Measurements from ENCODE around the gene CEP152. TPM values are rescaled to one million over a fixed set of nuclear protein-coding genes. Genes with fewer than 3 reads are reported as not detected.

Gene CEP152
- total RNA-seq, 1 donor from 2014 or later: 8.0 TPM

- Mint-ChIP-seq H3K4me1 (ENCODE audit: low read depth, unreplicated experiment) (no peaks in the 10 kb centered on the region), H3K27ac (ENCODE audit: unreplicated experiment) (no peak overlapping the region), H3K9me3 (ENCODE audit: unreplicated experiment) (peaks cover 2% of the 10 kb centered on the region), H3K27me3 (ENCODE audit: unreplicated experiment) (no peaks in the 10 kb centered on the region), H3K36me3 (ENCODE audit: unreplicated experiment) (peaks cover 8% of the 10 kb centered on the region), H3K4me3 (ENCODE audit: unreplicated experiment) (no peak overlapping the region)
- DNase-seq: no peak
- TF ChIP-seq CTCF (IDR thresholded peaks at IDR 0.05; ENCODE audit: partially characterized antibody, unreplicated experiment): no peak
Observed at GRCh38 chr15:48842501-48842900, 31.6 kb upstream of the CEP152 start.

GRCh38 chr15:48834756-48835155, 23.9 kb upstream of the CEP152 start:
- no peak for TF ChIP-seq CTCF (IDR thresholded peaks at IDR 0.05; ENCODE audit: partially characterized antibody, unreplicated experiment)
- H3K27me3 Mint-ChIP-seq (ENCODE audit: unreplicated experiment): peaks cover 2% of the 10 kb centered on the region

GRCh38 chr15:48833526-48834239, 22.8 kb upstream of the CEP152 start:
- no peak overlapping the region for H3K4me3 Mint-ChIP-seq (ENCODE audit: unreplicated experiment)

More at GRCh38 chr15:48834756-48835155, 23.9 kb upstream of the CEP152 start:
- DNase-seq: no peak
- Mint-ChIP-seq H3K9me3 (ENCODE audit: unreplicated experiment) (peaks cover 10% of the 10 kb centered on the region), H3K27ac (ENCODE audit: unreplicated experiment) (no peak overlapping the region), H3K4me1 (ENCODE audit: low read depth, unreplicated experiment) (no peaks in the 10 kb centered on the region), H3K36me3 (ENCODE audit: unreplicated experiment) (peaks cover 24% of the 10 kb centered on the region), H3K4me3 (ENCODE audit: unreplicated experiment) (no peak overlapping the region)

GRCh38 chr15:48832648-48833047, 21.8 kb upstream of the CEP152 start:
- H3K4me3 Mint-ChIP-seq (ENCODE audit: unreplicated experiment): no peak overlapping the region
- H3K9me3 Mint-ChIP-seq (ENCODE audit: unreplicated experiment): peaks cover 10% of the 10 kb centered on the region
- peaks cover 2% of the 10 kb centered on the region for H3K27me3 Mint-ChIP-seq (ENCODE audit: unreplicated experiment)
- no peak overlapping the region for H3K27ac Mint-ChIP-seq (ENCODE audit: unreplicated experiment)
- DNase-seq: no peak
- TF ChIP-seq CTCF (IDR thresholded peaks at IDR 0.05; ENCODE audit: partially characterized antibody, unreplicated experiment): no peak
- no peaks in the 10 kb centered on the region for H3K4me1 Mint-ChIP-seq (ENCODE audit: low read depth, unreplicated experiment)
- H3K36me3 Mint-ChIP-seq (ENCODE audit: unreplicated experiment): peaks cover 24% of the 10 kb centered on the region

More at GRCh38 chr15:48833526-48834239, 22.8 kb upstream of the CEP152 start:
- no peak for DNase-seq
- no peak overlapping the region for H3K27ac Mint-ChIP-seq (ENCODE audit: unreplicated experiment)
- TF ChIP-seq CTCF (IDR thresholded peaks at IDR 0.05; ENCODE audit: partially characterized antibody, unreplicated experiment): no peak
- peaks cover 24% of the 10 kb centered on the region for H3K36me3 Mint-ChIP-seq (ENCODE audit: unreplicated experiment)
- no peaks in the 10 kb centered on the region for H3K4me1 Mint-ChIP-seq (ENCODE audit: low read depth, unreplicated experiment)
- peaks cover 2% of the 10 kb centered on the region for H3K27me3 Mint-ChIP-seq (ENCODE audit: unreplicated experiment)
- peaks cover 10% of the 10 kb centered on the region for H3K9me3 Mint-ChIP-seq (ENCODE audit: unreplicated experiment)

GRCh38 chr15:48828906-48829305, 18.0 kb upstream of the CEP152 start:
- no peak for DNase-seq
- H3K4me3 Mint-ChIP-seq (ENCODE audit: unreplicated experiment): no peak overlapping the region
- no peak for TF ChIP-seq CTCF (IDR thresholded peaks at IDR 0.05; ENCODE audit: partially characterized antibody, unreplicated experiment)
- H3K27ac Mint-ChIP-seq (ENCODE audit: unreplicated experiment): no peak overlapping the region
- peaks cover 2% of the 10 kb centered on the region for H3K27me3 Mint-ChIP-seq (ENCODE audit: unreplicated experiment)
- H3K9me3 Mint-ChIP-seq (ENCODE audit: unreplicated experiment): peaks cover 10% of the 10 kb centered on the region
- H3K4me1 Mint-ChIP-seq (ENCODE audit: low read depth, unreplicated experiment): no peaks in the 10 kb centered on the region
- peaks cover 22% of the 10 kb centered on the region for H3K36me3 Mint-ChIP-seq (ENCODE audit: unreplicated experiment)

Data from glutamatergic neuron (in vitro differentiated cells).